GM12878 (cell line): ENCODE data around the gene ROPN1B.

ENCODE experiments used
- EP300 ChIP-seq, 2 experiments: fragments of 150-350 bp in 1 of 2; IDR thresholded peaks; 2 replicates each; pipeline ENCODE4 v1.6.1; 2011 to 2012; ENCODE audit warnings: low read depth in 2 of 2, low read length in 2 of 2, borderline replicate concordance in 1 of 2, improper control_type of control experiment in 1 of 2, inconsistent platforms in 1 of 2; ENCODE audit not compliant: control insufficient read depth in 1 of 2
- EZH2 ChIP-seq: IDR thresholded peaks from 2 replicates; pipeline ENCODE4 v1.6.1; 2012; ENCODE audit warnings: low read depth, mild to moderate bottlenecking, control low read depth, inconsistent platforms, low read length, borderline replicate concordance; ENCODE audit not compliant: control insufficient read depth
- FOXM1 ChIP-seq: IDR thresholded peaks from 2 replicates; pipeline ENCODE4 v1.6.1; 2012; ENCODE audit warnings: low read depth, mild to moderate bottlenecking, inconsistent platforms, low read length, moderate library complexity
- POLR2A ChIP-seq: IDR thresholded peaks from 2 replicates; pipeline ENCODE4 v1.6.1; 2011; ENCODE audit warnings: low read depth, mild to moderate bottlenecking, low read length
- RCOR1 ChIP-seq: conservative IDR thresholded peaks from 2 replicates; pipeline ENCODE4 v1.6.1; 2012; ENCODE audit warnings: low read depth, low read length, improper control_type of control experiment
- TAF1 ChIP-seq: IDR thresholded peaks from 2 replicates; pipeline ENCODE4 v1.6.1; 2011; ENCODE audit warnings: mild to moderate bottlenecking, low read depth, low read length, borderline replicate concordance
- TARDBP ChIP-seq: IDR thresholded peaks from 2 replicates; pipeline ENCODE4 v1.6.1; 2016; ENCODE audit warnings: borderline replicate concordance
- TCF7 ChIP-seq: IDR thresholded peaks from 2 replicates; pipeline ENCODE4 v1.6.1; 2014; ENCODE audit warnings: antibody characterized with exemption, borderline replicate concordance

GRCh38 chr3:125960456-125961288, 8.3 kb upstream of the ROPN1B start:
- no peak for TF ChIP-seq TCF7
- no peak for TF ChIP-seq TAF1
- no peak for TF ChIP-seq TARDBP
- no peak for TF ChIP-seq FOXM1
- no peak for TF ChIP-seq EZH2
- TF ChIP-seq POLR2A: no peak
- TF ChIP-seq RCOR1: no peak
- TF ChIP-seq EP300 (IDR thresholded peaks at IDR 0.05; ENCODE audit: borderline replicate concordance in 1 of 2, control insufficient read depth in 1 of 2, low read depth in 2 of 2, low read length in 2 of 2): no peak
